K562 (cell line): ENCODE data around the gene GUCA1A. TPM values are rescaled to one million over a fixed set of nuclear protein-coding genes. Genes with fewer than 3 reads are reported as not detected.

Experiments
- FOXK2 ChIP-seq, 2 experiments: fragments of 450-650 bp; IDR thresholded peaks in 1 of 2; conservative IDR thresholded peaks in 1 of 2; 2 replicates each; pipeline ENCODE4 v1.6.1; 2016; ENCODE audit warnings: low read depth in 2 of 2, mild to moderate bottlenecking in 1 of 2
- MAFF ChIP-seq: IDR thresholded peaks from 2 replicates; pipeline ENCODE4 v1.6.1; 2012; ENCODE audit warnings: low read length, improper control_type of control experiment
- MTA3 ChIP-seq: fragments of 450-650 bp; formaldehyde crosslinking; IDR thresholded peaks from 2 replicates; pipeline ENCODE4 v1.6.1; 2017; ENCODE audit warnings: mild to moderate bottlenecking, borderline replicate concordance
- MXI1 ChIP-seq: IDR thresholded peaks from 2 replicates; pipeline ENCODE4 v1.6.1; 2011; ENCODE audit warnings: low read depth, mild to moderate bottlenecking, improper control_type of control experiment, low read length
- NFIC ChIP-seq: fragments of 450-650 bp; IDR thresholded peaks from 2 replicates; pipeline ENCODE4 v1.6.1; 2017; ENCODE audit warnings: mild to moderate bottlenecking, inconsistent platforms
- SMARCA5 ChIP-seq: fragments of 450-650 bp; IDR thresholded peaks from 2 replicates; pipeline ENCODE4 v1.6.1; 2016
- TBL1XR1 ChIP-seq, 2 experiments: IDR thresholded peaks; 2 replicates each; pipeline ENCODE4 v1.6.1; 2012; ENCODE audit warnings: improper control_type of control experiment in 2 of 2, low read length in 2 of 2, mild to moderate bottlenecking in 1 of 2
- ZBTB7A ChIP-seq: IDR thresholded peaks from 2 replicates; pipeline ENCODE4 v1.6.1; 2011; ENCODE audit warnings: low read depth, mild to moderate bottlenecking, low read length, moderate library complexity, borderline replicate concordance; ENCODE audit not compliant: control insufficient read depth
- ZC3H4 ChIP-seq: sonication (generic); formaldehyde crosslinking; IDR thresholded peaks from 2 replicates; pipeline ENCODE4 v1.9.0; 2021; ENCODE audit warnings: missing genetic modification reagents, borderline replicate concordance
- ZNF384 ChIP-seq: IDR thresholded peaks from 2 replicates; pipeline ENCODE4 v1.6.1; 2012; ENCODE audit warnings: low read depth, low read length, improper control_type of control experiment
- ZNF589 ChIP-seq: fragments of 200-800 bp; sonication (Bioruptor generic); IDR thresholded peaks from 2 replicates; pipeline ENCODE4 v1.6.1; 2016; ENCODE audit warnings: low read depth, missing genetic modification characterization, missing compliant biosample characterization
- ZNF644 ChIP-seq: fragments of 200-800 bp; sonication (Bioruptor generic); IDR thresholded peaks from 2 replicates; pipeline ENCODE4 v1.6.1; 2016; ENCODE audit warnings: low read depth, missing genetic modification characterization, missing compliant biosample characterization
- polyA plus RNA-seq, 8 experiments: library from polyadenylated mRNA; depleted of rRNA in 4 of 8; stranded (reverse) in 5 of 8; unstranded in 3 of 8; fragments of >200 nt; fragmentation: Nextera tagmentation in 2 of 8; fragmentation: Illumina TruSeq in 1 of 8; extraction: Ambion mirVana in 2 of 8; extraction: Trizol in 1 of 8; gene quantifications; 2 replicates each; pipeline versions ENCODE4 v1.2.1 to v1.2.3, GENCODE V29; 2011 to 2014; ENCODE audit warnings: inconsistent platforms in 1 of 8, missing spikeins in 1 of 8
- total RNA-seq, 7 experiments: library from RNA; depleted of rRNA in 6 of 7; stranded (reverse); fragments of >200 nt in 6 of 7; fragmentation: Illumina TruSeq in 2 of 7; extraction: Trizol in 2 of 7; gene quantifications; 2 replicates each; pipeline versions ENCODE4 v1.2.1 to v1.2.3, GENCODE V29; 2011 to 2021; ENCODE audit warnings: low replicate concordance in 1 of 7
- TF ChIP-seq, protein P1 (sequence below): IDR thresholded peaks from 2 replicates; pipeline ENCODE4 v1.6.1; 2016; ENCODE audit warnings: missing genetic modification characterization, missing compliant biosample characterization
- TF ChIP-seq, protein P2 (sequence below), 2 experiments: fragments of 450-650 bp; conservative IDR thresholded peaks; 2 replicates each; pipeline ENCODE4 v1.6.1; 2017; ENCODE audit warnings: mild to moderate bottlenecking in 2 of 2, moderate library complexity in 2 of 2
- TF ChIP-seq, protein P3 (sequence below): IDR thresholded peaks from 2 replicates; pipeline ENCODE4 v1.6.1; 2012; ENCODE audit warnings: low read depth, low read length, improper control_type of control experiment, borderline replicate concordance
- TF ChIP-seq, protein P4 (sequence below): fragments of 450-650 bp; IDR thresholded peaks from 2 replicates; pipeline ENCODE4 v1.6.1; 2018; ENCODE audit not compliant: partially characterized antibody

GUCA1A gene
- total and polyA plus RNA-seq, 9 of the 15 experiments (the other 6 are each of a cell fraction or from before 2014, with no cell fraction given), result not detected

DNA sequence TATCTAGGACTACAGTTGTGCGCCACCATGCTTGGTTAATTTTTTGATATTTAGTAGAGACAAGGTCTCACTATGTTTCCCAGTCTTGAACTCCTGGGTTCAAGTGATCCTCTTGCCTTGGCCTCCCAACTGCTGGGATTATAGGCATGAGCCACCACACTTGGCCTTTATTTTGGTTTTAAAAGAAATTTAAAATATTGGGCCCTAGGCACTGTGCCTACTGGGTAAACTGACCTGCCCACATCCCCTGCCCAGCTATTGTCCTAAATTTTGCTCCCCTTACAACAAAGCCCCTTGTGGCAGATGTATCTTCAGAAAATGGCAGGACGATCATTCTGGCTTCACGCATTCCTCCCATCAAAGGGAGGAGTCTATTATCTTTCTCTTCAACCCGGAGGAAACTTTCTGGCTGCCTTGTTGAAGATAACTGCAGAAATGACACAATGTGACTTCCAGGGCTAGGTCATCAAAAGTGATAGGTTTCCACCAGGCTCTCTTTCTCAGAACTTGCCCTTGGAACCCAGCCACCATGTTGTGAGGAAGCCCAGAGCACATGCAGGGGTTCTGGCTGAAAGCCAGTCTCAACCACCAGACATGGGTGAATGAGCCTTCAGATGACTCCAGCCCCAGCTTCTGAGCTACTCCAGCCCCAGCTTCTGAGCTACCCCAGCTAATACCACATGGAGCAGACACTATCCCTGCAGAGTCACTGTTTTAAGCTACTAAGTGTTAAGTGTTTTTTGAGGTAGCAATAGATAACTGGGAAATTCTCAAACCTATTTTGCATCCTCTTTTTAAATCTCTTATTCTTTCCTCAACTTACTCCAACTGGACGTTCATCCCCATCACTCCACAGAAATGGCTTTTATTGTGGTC, 26.2 kb downstream of the GUCA1A start (continued):
- TF ChIP-seq ZNF644 (tag) (peak; percentile 85), ZBTB7A (0 out of 2 replicates have a peak, but pooled peaks have one; percentile 33), ZNF384 (peak; percentile 51; the same call in 1 of the 2 replicates), MTA3 (peak; percentile 96), MXI1 (peak; percentile 82), MAFF (peak; percentile 50), ZC3H4 (CRISPR knock-in tag) (no peak), SMARCA5 (no peak), ZNF589 (CRISPR knock-in tag) (peak; percentile 64; the same call in 1 of the 2 replicates), FOXK2 (conservative IDR thresholded peaks at IDR 0.05 in 1 of 2, IDR thresholded peaks at IDR 0.05 in 1 of 2; ENCODE audit: low read depth in 2 of 2) (peak; percentile 86 to 92), NFIC (peak; percentile 100), TBL1XR1 (IDR thresholded peaks at IDR 0.05; ENCODE audit: low read length in 2 of 2) (peak; percentile 87 to 95; a peak in 3 of 4 replicates)
- TF ChIP-seq, protein P1, sequence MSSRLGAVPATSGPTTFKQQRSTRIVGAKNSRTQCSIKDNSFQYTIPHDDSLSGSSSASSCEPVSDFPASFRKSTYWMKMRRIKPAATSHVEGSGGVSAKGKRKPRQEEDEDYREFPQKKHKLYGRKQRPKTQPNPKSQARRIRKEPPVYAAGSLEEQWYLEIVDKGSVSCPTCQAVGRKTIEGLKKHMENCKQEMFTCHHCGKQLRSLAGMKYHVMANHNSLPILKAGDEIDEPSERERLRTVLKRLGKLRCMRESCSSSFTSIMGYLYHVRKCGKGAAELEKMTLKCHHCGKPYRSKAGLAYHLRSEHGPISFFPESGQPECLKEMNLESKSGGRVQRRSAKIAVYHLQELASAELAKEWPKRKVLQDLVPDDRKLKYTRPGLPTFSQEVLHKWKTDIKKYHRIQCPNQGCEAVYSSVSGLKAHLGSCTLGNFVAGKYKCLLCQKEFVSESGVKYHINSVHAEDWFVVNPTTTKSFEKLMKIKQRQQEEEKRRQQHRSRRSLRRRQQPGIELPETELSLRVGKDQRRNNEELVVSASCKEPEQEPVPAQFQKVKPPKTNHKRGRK (tag), result no peak
- TF ChIP-seq, protein P2, sequence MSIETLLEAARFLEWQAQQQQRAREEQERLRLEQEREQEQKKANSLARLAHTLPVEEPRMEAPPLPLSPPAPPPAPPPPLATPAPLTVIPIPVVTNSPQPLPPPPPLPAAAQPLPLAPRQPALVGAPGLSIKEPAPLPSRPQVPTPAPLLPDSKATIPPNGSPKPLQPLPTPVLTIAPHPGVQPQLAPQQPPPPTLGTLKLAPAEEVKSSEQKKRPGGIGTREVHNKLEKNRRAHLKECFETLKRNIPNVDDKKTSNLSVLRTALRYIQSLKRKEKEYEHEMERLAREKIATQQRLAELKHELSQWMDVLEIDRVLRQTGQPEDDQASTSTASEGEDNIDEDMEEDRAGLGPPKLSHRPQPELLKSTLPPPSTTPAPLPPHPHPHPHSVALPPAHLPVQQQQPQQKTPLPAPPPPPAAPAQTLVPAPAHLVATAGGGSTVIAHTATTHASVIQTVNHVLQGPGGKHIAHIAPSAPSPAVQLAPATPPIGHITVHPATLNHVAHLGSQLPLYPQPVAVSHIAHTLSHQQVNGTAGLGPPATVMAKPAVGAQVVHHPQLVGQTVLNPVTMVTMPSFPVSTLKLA (conservative IDR thresholded peaks at IDR 0.05), result peak; percentile 95 to 98
- TF ChIP-seq, protein P3, sequence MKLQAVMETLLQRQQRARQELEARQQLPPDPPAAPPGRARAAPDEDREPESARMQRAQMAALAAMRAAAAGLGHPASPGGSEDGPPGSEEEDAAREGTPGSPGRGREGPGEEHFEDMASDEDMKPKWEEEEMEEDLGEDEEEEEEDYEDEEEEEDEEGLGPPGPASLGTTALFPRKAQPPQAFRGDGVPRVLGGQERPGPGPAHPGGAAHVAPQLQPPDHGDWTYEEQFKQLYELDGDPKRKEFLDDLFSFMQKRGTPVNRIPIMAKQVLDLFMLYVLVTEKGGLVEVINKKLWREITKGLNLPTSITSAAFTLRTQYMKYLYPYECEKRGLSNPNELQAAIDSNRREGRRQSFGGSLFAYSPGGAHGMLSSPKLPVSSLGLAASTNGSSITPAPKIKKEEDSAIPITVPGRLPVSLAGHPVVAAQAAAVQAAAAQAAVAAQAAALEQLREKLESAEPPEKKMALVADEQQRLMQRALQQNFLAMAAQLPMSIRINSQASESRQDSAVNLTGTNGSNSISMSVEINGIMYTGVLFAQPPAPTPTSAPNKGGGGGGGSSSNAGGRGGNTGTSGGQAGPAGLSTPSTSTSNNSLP, result peak; percentile 79; the same call in 1 of the 2 replicates
- TF ChIP-seq, protein P4, sequence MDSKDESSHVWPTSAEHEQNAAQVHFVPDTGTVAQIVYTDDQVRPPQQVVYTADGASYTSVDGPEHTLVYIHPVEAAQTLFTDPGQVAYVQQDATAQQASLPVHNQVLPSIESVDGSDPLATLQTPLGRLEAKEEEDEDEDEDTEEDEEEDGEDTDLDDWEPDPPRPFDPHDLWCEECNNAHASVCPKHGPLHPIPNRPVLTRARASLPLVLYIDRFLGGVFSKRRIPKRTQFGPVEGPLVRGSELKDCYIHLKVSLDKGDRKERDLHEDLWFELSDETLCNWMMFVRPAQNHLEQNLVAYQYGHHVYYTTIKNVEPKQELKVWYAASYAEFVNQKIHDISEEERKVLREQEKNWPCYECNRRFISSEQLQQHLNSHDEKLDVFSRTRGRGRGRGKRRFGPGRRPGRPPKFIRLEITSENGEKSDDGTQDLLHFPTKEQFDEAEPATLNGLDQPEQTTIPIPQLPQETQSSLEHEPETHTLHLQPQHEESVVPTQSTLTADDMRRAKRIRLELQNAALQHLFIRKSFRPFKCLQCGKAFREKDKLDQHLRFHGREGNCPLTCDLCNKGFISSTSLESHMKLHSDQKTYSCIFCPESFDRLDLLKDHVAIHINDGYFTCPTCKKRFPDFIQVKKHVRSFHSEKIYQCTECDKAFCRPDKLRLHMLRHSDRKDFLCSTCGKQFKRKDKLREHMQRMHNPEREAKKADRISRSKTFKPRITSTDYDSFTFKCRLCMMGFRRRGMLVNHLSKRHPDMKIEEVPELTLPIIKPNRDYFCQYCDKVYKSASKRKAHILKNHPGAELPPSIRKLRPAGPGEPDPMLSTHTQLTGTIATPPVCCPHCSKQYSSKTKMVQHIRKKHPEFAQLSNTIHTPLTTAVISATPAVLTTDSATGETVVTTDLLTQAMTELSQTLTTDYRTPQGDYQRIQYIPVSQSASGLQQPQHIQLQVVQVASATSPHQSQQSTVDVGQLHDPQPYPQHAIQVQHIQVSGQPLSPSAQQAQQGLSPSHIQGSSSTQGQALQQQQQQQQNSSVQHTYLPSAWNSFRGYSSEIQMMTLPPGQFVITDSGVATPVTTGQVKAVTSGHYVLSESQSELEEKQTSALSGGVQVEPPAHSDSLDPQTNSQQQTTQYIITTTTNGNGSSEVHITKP, result peak; percentile 79
